NB4 (cell line): ENCODE data around the gene RBCK1.
A peak's percentile ranks its signal among the peaks of the same experiment; 100 is the strongest.

Source experiments
- MYC ChIP-seq: IDR thresholded peaks from 2 replicates; pipeline ENCODE4 v1.6.1; 2011; ENCODE audit warnings: low read depth, low read length
- POLR2A ChIP-seq: IDR thresholded peaks from 2 replicates; pipeline ENCODE4 v1.6.1; 2011; ENCODE audit warnings: mild to moderate bottlenecking; ENCODE audit not compliant: insufficient read length; ENCODE audit errors: extremely low read depth
- TF ChIP-seq, protein P1 (sequence below): IDR thresholded peaks from one replicate; pipeline ENCODE4 v1.5.1; 2012; ENCODE audit warnings: low read depth, low read length
- TF ChIP-seq, protein P2 (sequence below): IDR thresholded peaks from 2 replicates; pipeline ENCODE4 v1.6.1; 2011; ENCODE audit warnings: low read depth, low read length

DNA sequence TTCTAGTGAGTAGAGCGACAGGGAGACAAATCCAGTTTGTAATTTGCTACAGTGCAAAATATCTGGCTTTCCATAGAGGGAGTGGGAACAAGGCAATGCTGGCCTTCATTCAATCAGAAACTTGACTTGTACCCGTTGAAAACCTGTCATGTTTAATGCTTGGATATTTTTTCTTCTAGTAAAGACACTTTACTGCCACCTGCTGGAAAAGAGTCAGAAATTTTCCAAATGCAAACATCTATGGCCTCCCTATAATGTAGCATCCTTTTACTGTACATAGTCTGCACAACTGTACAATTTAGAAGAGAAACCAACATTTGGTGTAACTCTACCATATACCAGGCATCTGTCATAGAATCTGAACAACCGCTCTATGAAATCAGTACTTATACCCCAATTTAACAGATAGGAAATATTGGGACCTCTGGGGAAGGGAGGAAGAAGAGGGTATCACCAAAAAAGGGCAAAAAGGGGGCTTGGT, 70.9 kb downstream of the RBCK1 start:
- TF ChIP-seq POLR2A: no peak
- TF ChIP-seq, protein P1, sequence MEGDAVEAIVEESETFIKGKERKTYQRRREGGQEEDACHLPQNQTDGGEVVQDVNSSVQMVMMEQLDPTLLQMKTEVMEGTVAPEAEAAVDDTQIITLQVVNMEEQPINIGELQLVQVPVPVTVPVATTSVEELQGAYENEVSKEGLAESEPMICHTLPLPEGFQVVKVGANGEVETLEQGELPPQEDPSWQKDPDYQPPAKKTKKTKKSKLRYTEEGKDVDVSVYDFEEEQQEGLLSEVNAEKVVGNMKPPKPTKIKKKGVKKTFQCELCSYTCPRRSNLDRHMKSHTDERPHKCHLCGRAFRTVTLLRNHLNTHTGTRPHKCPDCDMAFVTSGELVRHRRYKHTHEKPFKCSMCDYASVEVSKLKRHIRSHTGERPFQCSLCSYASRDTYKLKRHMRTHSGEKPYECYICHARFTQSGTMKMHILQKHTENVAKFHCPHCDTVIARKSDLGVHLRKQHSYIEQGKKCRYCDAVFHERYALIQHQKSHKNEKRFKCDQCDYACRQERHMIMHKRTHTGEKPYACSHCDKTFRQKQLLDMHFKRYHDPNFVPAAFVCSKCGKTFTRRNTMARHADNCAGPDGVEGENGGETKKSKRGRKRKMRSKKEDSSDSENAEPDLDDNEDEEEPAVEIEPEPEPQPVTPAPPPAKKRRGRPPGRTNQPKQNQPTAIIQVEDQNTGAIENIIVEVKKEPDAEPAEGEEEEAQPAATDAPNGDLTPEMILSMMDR: peak; percentile 35
- TF ChIP-seq MYC: no peak
- TF ChIP-seq, protein P2, sequence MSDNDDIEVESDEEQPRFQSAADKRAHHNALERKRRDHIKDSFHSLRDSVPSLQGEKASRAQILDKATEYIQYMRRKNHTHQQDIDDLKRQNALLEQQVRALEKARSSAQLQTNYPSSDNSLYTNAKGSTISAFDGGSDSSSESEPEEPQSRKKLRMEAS: no peak
